Left ventricle myocardium inferior (tissue), 1 donor: Measurements from ENCODE around the gene LBP. TPM values are rescaled to one million over a fixed set of nuclear protein-coding genes. Genes with fewer than 3 reads are reported as not detected.

Source experiments
- DNase-seq: peaks from one replicate; pipeline ENCODE4 v3.0.0-alpha.2; 2020
- H3K27ac ChIP-seq: fragments of 200-600 bp; replicated peaks from 2 replicates; pipeline ENCODE4 v1.8.0; 2021
- H3K27me3 ChIP-seq: fragments of 200-600 bp; 2 replicates; pipeline ENCODE4 v1.8.0; 2021; ENCODE audit warnings: low read depth
- H3K36me3 ChIP-seq: fragments of 200-600 bp; 2 replicates; pipeline ENCODE4 v1.8.0; 2021
- H3K4me1 ChIP-seq: fragments of 200-600 bp; 2 replicates; pipeline ENCODE4 v1.8.0; 2021
- H3K4me3 ChIP-seq: fragments of 200-600 bp; 2 replicates; pipeline ENCODE4 v1.8.0; 2021; ENCODE audit warnings: mild to moderate bottlenecking, moderate library complexity
- H3K9me3 ChIP-seq: fragments of 200-600 bp; replicated peaks from 2 replicates; pipeline ENCODE4 v1.8.0; 2021
- CTCF ChIP-seq: fragments of 200-600 bp; IDR thresholded peaks from 2 replicates; pipeline ENCODE4 v1.8.0; 2021; ENCODE audit warnings: antibody characterized with exemption, mild to moderate bottlenecking, borderline replicate concordance
- intact Hi-C: fragments of 100-400 bp; cut with micrococcal nuclease; formaldehyde crosslinking; loops from one replicate; pipeline ENCODE4 v1.11.0; 2022
- long read RNA-seq: library from polyadenylated mRNA; unstranded; transcript quantifications from one replicate; pipeline ENCODE4 v2.0.0, GENCODE V29; 2021
- total RNA-seq: library from RNA; stranded (reverse); fragmentation: NEBNext Ultra II Directional; extraction: Animal tissue kit (Norgen Biotek cat#: 25700); gene quantifications from one replicate; pipeline ENCODE4 v1.2.1, GENCODE V29; 2021
- donor health status: DM: no; HTN: yes; CAD: no; lungs with severe emphysema.

LBP gene
- 0.19 TPM for total RNA-seq
- long read RNA-seq, partial matches to known transcripts = 0 of 1 reads
- long read RNA-seq, other reads (novel, unspliced or antisense) = 0 of 1 reads

- Histone ChIP-seq H3K27me3 (no peaks in the 10 kb centered on the region), H3K9me3 (no peaks in the 10 kb centered on the region), H3K4me1 (peaks cover 9% of the 10 kb centered on the region), H3K36me3 (no peaks in the 10 kb centered on the region), H3K4me3 (no peak within 1 kb of the TSS), H3K27ac (no peak within 1 kb of the TSS)
- TF ChIP-seq CTCF = no peak
- DNase-seq = no peak
- intact Hi-C loops = no loop called here
Observed at GRCh38 chr20:38346247-38346651, at the start of gene LBP. Gene LBP (plus strand): TSS chr20:38346482. CDS start chr20:38346517, 35 bp downstream.

- DNase-seq = no peak
- peaks cover 15% of the 10 kb centered on the region for H3K4me1 ChIP-seq
- intact Hi-C loops = no loop called here
- peaks cover 18% of the 10 kb centered on the region for H3K27me3 ChIP-seq
- H3K4me3 ChIP-seq = no peak overlapping the region
- H3K36me3 ChIP-seq = no peaks in the 10 kb centered on the region
- H3K27ac ChIP-seq = peak overlapping the region; percentile 80
- no peak for TF ChIP-seq CTCF
- H3K9me3 ChIP-seq = no peaks in the 10 kb centered on the region
Observed at GRCh38 chr20:38297916-38298674, 48.2 kb upstream of the LBP start.

- no peak overlapping the region for H3K4me3 ChIP-seq
- intact Hi-C loops = no loop called here
Observed at GRCh38 chr20:38298768-38299288, 47.5 kb upstream of the LBP start.

GRCh38 chr20:38299963-38300362 lies 46.3 kb upstream of the LBP start:
- H3K27ac ChIP-seq = peak overlapping the region; percentile 80
- intact Hi-C loops = no loop called here
- H3K9me3 ChIP-seq = no peaks in the 10 kb centered on the region

More at GRCh38 chr20:38298768-38299288, 47.5 kb upstream of the LBP start:
- DNase-seq = peak; percentile 79
- no peaks in the 10 kb centered on the region for H3K36me3 ChIP-seq
- no peak for TF ChIP-seq CTCF
- H3K27me3 ChIP-seq = peaks cover 25% of the 10 kb centered on the region
- H3K9me3 ChIP-seq = no peaks in the 10 kb centered on the region
- peaks cover 15% of the 10 kb centered on the region for H3K4me1 ChIP-seq
- H3K27ac ChIP-seq = peak overlapping the region; percentile 80

GRCh38 chr20:38300438-38300837 lies 45.8 kb upstream of the LBP start:
- Histone ChIP-seq H3K27me3 (peaks cover 41% of the 10 kb centered on the region), H3K27ac (no peak overlapping the region), H3K9me3 (no peaks in the 10 kb centered on the region), H3K4me1 (peaks cover 15% of the 10 kb centered on the region), H3K36me3 (no peaks in the 10 kb centered on the region), H3K4me3 (no peak overlapping the region)
- DNase-seq = no peak
- no peak for TF ChIP-seq CTCF
- intact Hi-C loops = no loop called here

More at GRCh38 chr20:38299963-38300362, 46.3 kb upstream of the LBP start:
- DNase-seq = no peak
- Histone ChIP-seq H3K4me3 (no peak overlapping the region), H3K4me1 (peaks cover 15% of the 10 kb centered on the region), H3K36me3 (no peaks in the 10 kb centered on the region), H3K27me3 (peaks cover 37% of the 10 kb centered on the region)
- TF ChIP-seq CTCF = no peak
